Fibroblast of mammary gland (primary cell): ENCODE results near the gene AGBL4.
A peak's percentile ranks its signal among the peaks of the same experiment; 100 is the strongest.
"Not testable (repeated sequence)": the region's sequence is repeated elsewhere in the genome, so short reads cannot be mapped to it uniquely, and the experiment has no call there.

Source experiments
- DNase-seq: peaks from one replicate; pipeline ENCODE4 v3.0.0-alpha.2; 2010; ENCODE audit warnings: low read depth
- H3K4me3 ChIP-seq: 2 replicates; pipeline ENCODE4 v1.5.1; 2011; ENCODE audit warnings: low read depth, mild to moderate bottlenecking, low read length, moderate library complexity; ENCODE audit not compliant: control insufficient read depth
- CTCF ChIP-seq: conservative IDR thresholded peaks from 2 replicates; pipeline ENCODE4 v1.5.1; 2011; ENCODE audit warnings: low read depth, low read length, inconsistent platforms; ENCODE audit not compliant: control insufficient read depth, insufficient read depth

The AGBL4 gene

DNA sequence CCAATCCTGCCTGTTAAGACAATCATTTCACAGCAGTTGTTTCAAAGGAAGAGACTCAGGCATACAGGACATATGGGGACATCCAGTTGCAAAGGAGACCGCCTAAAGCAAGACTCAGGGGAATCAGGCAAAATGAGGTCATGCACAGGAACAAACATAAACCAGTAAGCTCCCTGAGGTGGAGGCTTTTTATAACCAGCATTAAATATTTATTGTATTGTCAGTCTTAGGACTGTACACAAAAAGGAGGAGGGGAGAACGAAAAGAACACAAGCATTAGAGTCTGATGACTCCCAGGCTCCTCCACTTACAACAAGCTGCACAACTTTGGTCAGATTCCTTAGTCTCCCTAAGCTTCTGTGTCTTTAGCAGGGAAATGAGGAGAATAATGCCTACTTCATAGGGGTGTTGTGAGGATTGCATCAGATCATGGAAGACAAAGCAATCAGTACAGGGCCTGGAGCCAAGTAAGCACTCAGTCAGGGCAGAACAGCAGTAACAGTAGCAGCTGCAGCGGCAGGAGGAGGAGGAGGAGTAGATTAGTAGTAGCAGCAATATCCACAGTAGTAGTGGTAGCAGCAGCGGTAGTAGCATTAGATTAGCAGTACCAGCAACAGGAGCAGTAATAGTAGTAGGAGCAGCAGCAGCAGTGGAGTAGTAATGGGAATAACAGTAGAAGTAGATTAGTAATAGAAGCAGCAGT lies 1497.6 kb downstream of the AGBL4 start:
- no peak overlapping the region for H3K4me3 ChIP-seq
- peak; percentile 41 for DNase-seq
- no peak for TF ChIP-seq CTCF

- TF ChIP-seq CTCF = no peak
- no peak for DNase-seq
- H3K4me3 ChIP-seq = no peak overlapping the region
Measured at GRCh38 chr1:48524892-48525467, 1498.8 kb downstream of the AGBL4 start.

DNA sequence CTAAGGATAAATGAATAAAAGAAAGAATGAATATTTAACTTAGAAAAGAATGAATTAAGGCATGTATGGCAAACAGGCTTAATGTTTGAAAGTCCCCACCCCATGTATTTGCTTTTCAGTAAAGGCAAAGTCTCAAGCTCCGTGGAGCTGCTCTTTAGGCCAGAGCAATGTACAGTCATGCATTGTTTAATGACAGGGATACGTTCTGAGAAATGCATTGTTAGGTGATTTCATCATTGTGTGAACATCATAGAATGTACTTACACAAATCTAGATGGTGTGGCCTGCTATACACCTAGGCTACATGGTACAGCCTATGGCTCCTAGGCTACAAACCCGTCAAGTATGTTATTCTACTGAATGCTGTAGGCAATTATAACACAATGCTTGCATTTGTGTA lies 1500.2 kb downstream of the AGBL4 start:
- H3K4me3 ChIP-seq = no peak overlapping the region
- TF ChIP-seq CTCF = no peak
- DNase-seq = no peak

DNA sequence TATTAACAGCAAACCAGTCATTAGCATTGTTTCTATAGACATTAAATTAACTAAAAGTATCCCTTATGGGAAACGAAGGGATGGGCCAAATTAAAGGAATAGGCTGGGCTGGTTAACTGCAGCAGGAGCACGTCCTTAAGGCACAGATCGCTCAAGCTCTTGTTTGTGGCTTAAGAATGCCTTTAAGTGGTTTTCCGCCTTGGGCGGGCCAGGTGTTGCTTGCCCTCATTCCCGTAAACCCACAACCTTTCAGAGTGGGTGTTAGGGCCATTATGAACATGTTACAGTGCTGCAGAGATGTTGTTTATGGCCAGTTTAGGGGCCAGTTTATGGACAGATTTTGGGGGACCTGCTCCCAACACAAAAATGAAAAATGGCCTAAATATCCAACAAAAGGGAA lies 1503.9 kb downstream of the AGBL4 start:
- H3K4me3 ChIP-seq = not testable (repeated sequence)

DNA sequence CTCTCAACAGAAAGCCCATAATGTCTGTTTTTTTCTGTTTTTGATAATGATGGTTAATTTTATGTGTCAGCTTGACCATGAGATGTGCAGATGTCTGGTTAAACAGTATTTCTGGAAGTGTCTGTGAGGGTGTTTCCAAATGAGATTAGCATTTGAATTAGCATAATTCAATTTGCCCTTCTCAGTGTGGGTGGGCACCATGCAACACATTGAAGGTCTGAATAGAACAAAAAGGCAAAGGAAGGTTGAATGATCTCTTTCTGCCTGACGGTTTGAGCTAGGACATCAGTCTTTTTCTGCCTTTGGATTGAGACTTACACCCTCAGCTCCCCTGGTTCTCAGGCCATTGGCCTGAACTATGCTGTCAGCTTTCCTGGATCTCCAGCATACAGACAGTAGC lies 1516.9 kb downstream of the AGBL4 start:
- DNase-seq = no peak
- TF ChIP-seq CTCF = no peak
- H3K4me3 ChIP-seq = no peak overlapping the region

More for the DNA sequence above, 1503.9 kb downstream of the AGBL4 start:
- not testable (repeated sequence) for DNase-seq

DNA sequence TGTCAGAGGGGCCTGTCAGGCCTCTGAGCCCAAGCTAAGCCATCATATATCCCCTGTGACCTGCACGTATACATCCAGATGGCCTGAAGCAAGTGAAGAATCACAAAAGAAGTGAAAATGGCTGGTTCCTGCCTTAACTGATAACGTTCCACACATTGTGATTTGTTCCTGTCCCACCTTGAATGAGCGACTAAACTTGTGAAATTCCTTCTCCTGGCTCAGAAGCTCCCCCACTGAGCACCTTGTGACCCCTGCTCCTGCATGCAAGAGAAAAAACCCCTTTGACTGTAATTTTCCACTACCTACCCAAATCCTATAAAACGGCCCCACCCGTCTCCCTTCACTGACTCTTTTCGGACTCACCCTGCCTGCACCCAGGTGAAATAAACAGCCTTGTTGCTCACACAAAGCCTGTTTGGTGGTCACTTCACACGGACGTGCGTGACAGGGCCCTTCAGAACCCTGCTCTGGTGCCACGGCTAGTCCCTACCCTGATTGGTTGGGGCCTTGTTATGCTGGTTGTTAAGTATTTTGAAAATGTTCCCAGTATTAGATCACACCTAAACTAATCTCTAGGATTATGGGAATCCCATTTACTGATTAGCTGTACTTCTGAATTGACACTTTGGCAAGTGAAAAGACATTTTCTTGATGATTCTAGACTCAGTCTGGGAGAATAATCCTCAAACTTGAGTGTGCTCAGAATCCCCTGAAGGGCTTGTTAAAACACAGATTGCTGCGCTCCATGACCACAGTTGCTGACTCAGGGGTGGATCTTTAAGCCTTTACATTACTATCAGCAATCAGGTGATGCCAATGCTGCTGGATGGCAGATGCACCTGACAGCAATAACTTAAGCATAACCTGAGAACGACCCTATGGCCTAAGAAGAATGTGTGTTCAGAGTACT lies 1523.0 kb downstream of the AGBL4 start:
- TF ChIP-seq CTCF = no peak
- no peak overlapping the region for H3K4me3 ChIP-seq
- DNase-seq = no peak

GRCh38 chr1:48499211-48499735 lies 1524.5 kb downstream of the AGBL4 start:
- TF ChIP-seq CTCF = no peak
- H3K4me3 ChIP-seq = no peak overlapping the region
- DNase-seq = no peak
